ENCODE measurements around the gene SNRNP25.

DNA sequence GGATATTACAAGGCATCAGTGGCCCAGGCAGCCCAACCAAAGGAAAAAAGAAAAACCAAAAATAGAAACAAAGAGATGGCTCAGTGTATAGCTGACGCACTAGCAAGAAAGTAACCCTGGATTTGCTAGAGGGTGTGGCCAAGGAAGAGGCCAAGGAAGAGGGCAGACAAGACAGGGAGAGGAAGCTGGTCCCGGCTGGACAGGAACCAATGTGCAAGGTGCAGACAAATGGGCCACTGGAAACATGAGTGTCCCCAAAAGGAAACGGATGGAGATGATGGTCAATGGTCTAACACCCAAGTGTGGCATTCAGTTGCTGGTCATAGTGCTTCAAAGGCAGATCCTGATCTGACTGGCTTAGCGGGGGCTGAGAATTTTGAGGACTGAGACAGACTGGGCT lies 10.9 kb upstream of the SNRNP25 start:
- TF ChIP-seq POLR2AphosphoS5 (IDR thresholded peaks at IDR 0.05; ENCODE audit: insufficient read depth, low read depth, low read length) (no peak), POLR2A (IDR thresholded peaks at IDR 0.05; ENCODE audit: low read depth, low read length) (no peak), MYC (IDR thresholded peaks at IDR 0.05; ENCODE audit: low read depth, low read length) (no peak), EZH2 (IDR thresholded peaks at IDR 0.05; ENCODE audit: borderline replicate concordance, low read depth, low read length, severe bottlenecking) (no peak), JUN (IDR thresholded peaks at IDR 0.05; ENCODE audit: borderline replicate concordance, insufficient read depth, insufficient read length, low read depth) (no peak), FOS (IDR thresholded peaks at IDR 0.05; ENCODE audit: borderline replicate concordance, insufficient read depth, low read length) (no peak)
- TF ChIP-seq, protein P1, sequence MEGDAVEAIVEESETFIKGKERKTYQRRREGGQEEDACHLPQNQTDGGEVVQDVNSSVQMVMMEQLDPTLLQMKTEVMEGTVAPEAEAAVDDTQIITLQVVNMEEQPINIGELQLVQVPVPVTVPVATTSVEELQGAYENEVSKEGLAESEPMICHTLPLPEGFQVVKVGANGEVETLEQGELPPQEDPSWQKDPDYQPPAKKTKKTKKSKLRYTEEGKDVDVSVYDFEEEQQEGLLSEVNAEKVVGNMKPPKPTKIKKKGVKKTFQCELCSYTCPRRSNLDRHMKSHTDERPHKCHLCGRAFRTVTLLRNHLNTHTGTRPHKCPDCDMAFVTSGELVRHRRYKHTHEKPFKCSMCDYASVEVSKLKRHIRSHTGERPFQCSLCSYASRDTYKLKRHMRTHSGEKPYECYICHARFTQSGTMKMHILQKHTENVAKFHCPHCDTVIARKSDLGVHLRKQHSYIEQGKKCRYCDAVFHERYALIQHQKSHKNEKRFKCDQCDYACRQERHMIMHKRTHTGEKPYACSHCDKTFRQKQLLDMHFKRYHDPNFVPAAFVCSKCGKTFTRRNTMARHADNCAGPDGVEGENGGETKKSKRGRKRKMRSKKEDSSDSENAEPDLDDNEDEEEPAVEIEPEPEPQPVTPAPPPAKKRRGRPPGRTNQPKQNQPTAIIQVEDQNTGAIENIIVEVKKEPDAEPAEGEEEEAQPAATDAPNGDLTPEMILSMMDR (IDR thresholded peaks at IDR 0.05; ENCODE audit: extremely low read depth in 1 of 2, insufficient read depth in 1 of 2, low read depth in 1 of 2, low read length in 2 of 2) = no peak
- TF ChIP-seq, protein P2, sequence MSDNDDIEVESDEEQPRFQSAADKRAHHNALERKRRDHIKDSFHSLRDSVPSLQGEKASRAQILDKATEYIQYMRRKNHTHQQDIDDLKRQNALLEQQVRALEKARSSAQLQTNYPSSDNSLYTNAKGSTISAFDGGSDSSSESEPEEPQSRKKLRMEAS (IDR thresholded peaks at IDR 0.05; ENCODE audit: insufficient read depth, insufficient read length) = no peak
